Ishikawa (cell line): ENCODE data around the gene SCAF1.

Experiments used
- CEBPB ChIP-seq: IDR thresholded peaks from 2 replicates; pipeline ENCODE4 v1.6.1; 2012
- CREB1 ChIP-seq: IDR thresholded peaks from 2 replicates; pipeline ENCODE4 v1.6.1; 2012; ENCODE audit warnings: low read depth
- EGR1 ChIP-seq: IDR thresholded peaks from 2 replicates; pipeline ENCODE4 v1.6.1; 2012
- EP300 ChIP-seq: IDR thresholded peaks from 2 replicates; pipeline ENCODE4 v1.6.1; 2012; ENCODE audit warnings: borderline replicate concordance
- FOXM1 ChIP-seq: IDR thresholded peaks from 2 replicates; pipeline ENCODE4 v1.6.1; 2012; ENCODE audit warnings: low read depth, borderline replicate concordance
- MAX ChIP-seq: IDR thresholded peaks from 2 replicates; pipeline ENCODE4 v1.6.1; 2012
- NFIC ChIP-seq: IDR thresholded peaks from 2 replicates; pipeline ENCODE4 v1.6.1; 2012
- RAD21 ChIP-seq: IDR thresholded peaks from 2 replicates; pipeline ENCODE4 v1.6.1; 2012; ENCODE audit warnings: low read depth
- REST ChIP-seq: IDR thresholded peaks from 2 replicates; pipeline ENCODE4 v1.6.1; 2012; ENCODE audit warnings: low read depth, mild to moderate bottlenecking
- TCF12 ChIP-seq: IDR thresholded peaks from 2 replicates; pipeline ENCODE4 v1.6.1; 2012; ENCODE audit warnings: low read depth
- TEAD4 ChIP-seq: IDR thresholded peaks from 2 replicates; pipeline ENCODE4 v1.6.1; 2012
- USF1 ChIP-seq: IDR thresholded peaks from 2 replicates; pipeline ENCODE4 v1.6.1; 2012
- YY1 ChIP-seq: IDR thresholded peaks from 2 replicates; pipeline ENCODE4 v1.6.1; 2012; ENCODE audit warnings: low read depth
- ZBTB7A ChIP-seq: IDR thresholded peaks from 2 replicates; pipeline ENCODE4 v1.6.1; 2012; ENCODE audit warnings: low read depth

GRCh38 chr19:49602806-49603205 lies 39.2 kb upstream of the SCAF1 start:
- TF ChIP-seq EP300 (no peak), RAD21 (no peak), CREB1 (no peak), TEAD4 (no peak), FOXM1 (no peak), YY1 (no peak), MAX (no peak), TCF12 (no peak), CEBPB (no peak), REST (no peak), ZBTB7A (no peak), NFIC (no peak), EGR1 (no peak), USF1 (no peak)
